HL-60 (cell line): Measurements from ENCODE around the gene ATP1A4.

Experiments used
- DNase-seq, 2 experiments: peaks; one replicate each; pipeline ENCODE4 v3.0.0-alpha.2; 2010 to 2020; ENCODE audit warnings: low read depth in 1 of 2, low spot score in 1 of 2
- H3K27ac ChIP-seq: fragments of 250-450 bp; sonication (Bioruptor Pico); replicated peaks from 2 replicates; pipeline ENCODE4 v1.5.1; 2020; ENCODE audit warnings: mild to moderate bottlenecking, moderate library complexity
- H3K27me3 ChIP-seq: fragments of 250-450 bp; sonication (Bioruptor Pico); 2 replicates; pipeline ENCODE4 v1.5.1; 2021; ENCODE audit warnings: mild to moderate bottlenecking, moderate library complexity; ENCODE audit not compliant: insufficient read depth, poor library complexity, severe bottlenecking
- H3K4me3 ChIP-seq: replicated peaks from 2 replicates; pipeline ENCODE4 v1.5.1; 2011; ENCODE audit warnings: mild to moderate bottlenecking, control low read depth, low read length; ENCODE audit not compliant: insufficient read depth
- GABPA ChIP-seq: IDR thresholded peaks from 2 replicates; pipeline ENCODE4 v1.6.1; 2012; ENCODE audit warnings: low read depth
- POLR2AphosphoS5 ChIP-seq: IDR thresholded peaks from 2 replicates; pipeline ENCODE4 v1.6.1; 2012; ENCODE audit warnings: low read depth
- REST ChIP-seq: IDR thresholded peaks from 2 replicates; pipeline ENCODE4 v1.6.1; 2012; ENCODE audit warnings: low read depth; ENCODE audit not compliant: insufficient replicate concordance
- SPI1 ChIP-seq: IDR thresholded peaks from 2 replicates; pipeline ENCODE4 v1.6.1; 2012; ENCODE audit warnings: low read depth, mild to moderate bottlenecking, borderline replicate concordance
- TF ChIP-seq, protein P1 (sequence below): IDR thresholded peaks from one replicate; pipeline ENCODE4 v1.5.1; 2011; ENCODE audit warnings: low read length, control low read depth, inconsistent platforms; ENCODE audit not compliant: insufficient read depth

ATP1A4 gene

DNA sequence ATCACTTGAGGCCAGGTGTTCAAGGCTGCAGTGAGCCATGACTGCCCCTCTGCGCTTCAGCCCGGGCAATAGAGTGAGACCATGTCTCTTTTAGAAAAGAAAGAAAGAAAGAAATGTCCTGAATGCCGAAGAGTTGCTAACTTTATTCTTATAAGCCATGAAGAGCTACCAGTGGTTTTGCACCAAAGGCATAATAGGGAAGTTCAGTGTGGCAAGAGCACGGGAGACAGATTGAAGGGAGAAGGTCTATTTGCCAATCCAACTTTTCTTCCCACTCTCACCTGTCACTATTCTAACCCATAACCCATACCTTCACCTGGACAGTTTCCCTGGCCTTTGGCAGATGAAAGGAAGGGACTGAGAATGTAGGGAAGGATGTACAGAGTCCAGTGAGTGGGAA, 49.4 kb downstream of the ATP1A4 start:
- TF ChIP-seq POLR2AphosphoS5 = no peak
- TF ChIP-seq GABPA = no peak
- no peak for TF ChIP-seq REST
- no peak; the same call in 1 of the 2 replicates for TF ChIP-seq SPI1
- TF ChIP-seq, protein P1, sequence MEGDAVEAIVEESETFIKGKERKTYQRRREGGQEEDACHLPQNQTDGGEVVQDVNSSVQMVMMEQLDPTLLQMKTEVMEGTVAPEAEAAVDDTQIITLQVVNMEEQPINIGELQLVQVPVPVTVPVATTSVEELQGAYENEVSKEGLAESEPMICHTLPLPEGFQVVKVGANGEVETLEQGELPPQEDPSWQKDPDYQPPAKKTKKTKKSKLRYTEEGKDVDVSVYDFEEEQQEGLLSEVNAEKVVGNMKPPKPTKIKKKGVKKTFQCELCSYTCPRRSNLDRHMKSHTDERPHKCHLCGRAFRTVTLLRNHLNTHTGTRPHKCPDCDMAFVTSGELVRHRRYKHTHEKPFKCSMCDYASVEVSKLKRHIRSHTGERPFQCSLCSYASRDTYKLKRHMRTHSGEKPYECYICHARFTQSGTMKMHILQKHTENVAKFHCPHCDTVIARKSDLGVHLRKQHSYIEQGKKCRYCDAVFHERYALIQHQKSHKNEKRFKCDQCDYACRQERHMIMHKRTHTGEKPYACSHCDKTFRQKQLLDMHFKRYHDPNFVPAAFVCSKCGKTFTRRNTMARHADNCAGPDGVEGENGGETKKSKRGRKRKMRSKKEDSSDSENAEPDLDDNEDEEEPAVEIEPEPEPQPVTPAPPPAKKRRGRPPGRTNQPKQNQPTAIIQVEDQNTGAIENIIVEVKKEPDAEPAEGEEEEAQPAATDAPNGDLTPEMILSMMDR = no peak
- no peak overlapping the region for H3K27ac ChIP-seq
- no peaks in the 10 kb centered on the region for H3K27me3 ChIP-seq
- H3K4me3 ChIP-seq = no peak overlapping the region
- peak in 1 of 2 experiments; percentile 31 for DNase-seq

GRCh38 chr1:160204526-160205241, 53.3 kb downstream of the ATP1A4 start:
- no peak overlapping the region for H3K27ac ChIP-seq
- TF ChIP-seq REST (no peak), SPI1 (peak; percentile 91)
- TF ChIP-seq, protein P1 = no peak
- peak overlapping the region; percentile 40 for H3K4me3 ChIP-seq
- DNase-seq = peak; percentile 72 to 81
- H3K27me3 ChIP-seq = no peaks in the 10 kb centered on the region

DNA sequence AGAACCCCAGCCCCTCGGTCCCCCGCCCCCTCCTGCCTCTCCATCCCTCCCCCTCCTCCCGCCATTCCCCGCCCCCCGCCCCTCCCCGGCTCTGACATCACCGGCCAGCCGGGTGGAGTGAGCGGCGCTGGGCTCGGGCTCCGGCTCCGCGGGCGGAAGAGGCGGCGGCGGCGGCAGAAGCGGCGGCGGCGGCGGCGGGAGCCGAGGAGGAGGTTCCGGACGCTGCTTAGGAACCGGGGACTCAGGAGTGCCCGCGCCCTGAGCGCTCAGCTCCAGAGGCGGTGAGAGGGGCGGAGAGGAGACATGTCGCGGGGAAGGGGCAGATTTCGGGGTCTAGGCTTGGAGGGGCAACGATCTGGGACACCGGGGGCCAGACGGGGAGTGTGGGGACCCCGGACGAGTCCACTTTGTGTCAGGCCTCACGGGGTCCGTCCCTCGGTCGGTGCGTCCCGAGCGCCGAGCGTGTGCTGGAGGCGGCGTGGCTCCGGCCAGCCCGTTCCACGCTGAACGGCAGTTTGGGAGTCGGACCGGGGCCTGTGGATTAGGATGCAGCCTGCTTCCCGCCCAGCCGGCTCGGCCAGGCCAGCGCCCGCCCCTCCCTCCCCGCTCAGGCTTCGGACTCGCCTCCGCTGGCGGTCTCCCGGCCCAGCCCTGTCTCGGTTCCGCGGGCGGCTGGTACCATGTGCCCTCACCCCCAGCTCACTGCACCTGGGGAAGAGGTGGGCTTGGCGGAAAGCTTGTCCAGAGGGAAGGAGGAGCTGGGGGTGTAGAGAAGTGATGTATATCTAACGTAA, 54.0 kb downstream of the ATP1A4 start, which contains the start of gene PEA15:
TSS of gene PEA15 (plus strand) at position 143 of the 794 bp plus-strand sequence. CDS start 6,161 bp downstream, outside the sequence.
- Histone ChIP-seq H3K4me3 (peak within 1 kb of the TSS; percentile 72), H3K27me3 (no peaks in the 10 kb centered on the region), H3K27ac (peak within 1 kb of the TSS; percentile 61)
- DNase-seq = peak; percentile 29 to 45
- TF ChIP-seq GABPA (no peak), REST (no peak), POLR2AphosphoS5 (no peak), SPI1 (no peak)
- TF ChIP-seq, protein P1 = no peak
